ENCODE data around the gene INSRR. TPM values are rescaled to one million over a fixed set of nuclear protein-coding genes. Genes with fewer than 3 reads are reported as not detected.

Gene INSRR
- total RNA-seq, 2 donors from 2014 or later: 0.05 to 0.12 TPM

- ATAC-seq (no peak), DNase-seq (no peak)
- intact Hi-C loops (cut with DNase I): no loop called here
Observed at GRCh38 chr1:156840186-156840897, 18.6 kb downstream of the INSRR start.

GRCh38 chr1:156839426-156840109 is 19.3 kb downstream of the INSRR start:
- DNase-seq (no peak), ATAC-seq (no peak)
- intact Hi-C loops (cut with DNase I): loop anchor here in 1 of 2 donors (5.0 kb wide), 1 partner anchor 53 kb away; the partner anchor contains the start of gene PEAR1

- intact Hi-C loops (cut with DNase I): loop anchor here in 1 of 2 donors (5.0 kb wide), 1 partner anchor 53 kb away; the partner anchor contains the start of gene PEAR1
- no peak for DNase-seq
- ATAC-seq: peak; percentile 34 to 46
Observed at GRCh38 chr1:156838972-156839371, 19.9 kb downstream of the INSRR start.

- ATAC-seq (no peak), DNase-seq (no peak)
- intact Hi-C loops (cut with DNase I): loop anchor here in 1 of 2 donors (5.0 kb wide), 1 partner anchor 55 kb away; the partner anchor contains the start of gene PEAR1
Observed at GRCh38 chr1:156836892-156837291, 22.0 kb downstream of the INSRR start.

- intact Hi-C loops (cut with DNase I): loop anchor here in 1 of 2 donors (5.0 kb wide), 1 partner anchor 56 kb away; the partner anchor contains the start of gene PEAR1
- ATAC-seq: no peak
- no peak for DNase-seq
Observed at GRCh38 chr1:156836041-156836654, 22.8 kb downstream of the INSRR start.

- DNase-seq: no peak
- intact Hi-C loops (cut with DNase I): no loop called here
Observed at GRCh38 chr1:156834322-156834721, 24.6 kb downstream of the INSRR start.

GRCh38 chr1:156833603-156834002 is 25.3 kb downstream of the INSRR start:
- ATAC-seq: no peak
- intact Hi-C loops (cut with DNase I): no loop called here
- DNase-seq: no peak

More at GRCh38 chr1:156834322-156834721, 24.6 kb downstream of the INSRR start:
- ATAC-seq: no peak

- intact Hi-C loops (cut with DNase I): no loop called here
- DNase-seq (no peak), ATAC-seq (no peak)
Observed at GRCh38 chr1:156832434-156832833, 26.5 kb downstream of the INSRR start.

- intact Hi-C loops (cut with DNase I): no loop called here
- DNase-seq: no peak
- no peak for ATAC-seq
Observed at GRCh38 chr1:156828400-156829124, 30.4 kb downstream of the INSRR start.

- ATAC-seq: peak in 1 of 2 donors; percentile 71
- intact Hi-C loops (cut with DNase I): no loop called here
- DNase-seq: no peak
Observed at GRCh38 chr1:156826630-156827029, 32.3 kb downstream of the INSRR start.

GRCh38 chr1:156823210-156823790 is 35.6 kb downstream of the INSRR start:
- no peak for ATAC-seq
- no peak for DNase-seq
- intact Hi-C loops (cut with DNase I): no loop called here

GRCh38 chr1:156822680-156823079 is 36.2 kb downstream of the INSRR start:
- intact Hi-C loops (cut with DNase I): no loop called here
- no peak for DNase-seq
- ATAC-seq: no peak

- peak in 1 of 2 donors; percentile 20 for ATAC-seq
- DNase-seq: no peak
- intact Hi-C loops (cut with DNase I): no loop called here
Observed at GRCh38 chr1:156821801-156822200, 37.1 kb downstream of the INSRR start.

- intact Hi-C loops (cut with DNase I): no loop called here
- DNase-seq (peak; percentile 71), ATAC-seq (peak; percentile 46 to 62)
Observed at GRCh38 chr1:156816561-156817328, 42.2 kb downstream of the INSRR start, which contains the start of gene SH2D2A. Gene SH2D2A, minus strand, starts transcription at chr1:156816848. Its CDS starts 140 bp downstream, at chr1:156816708.

- ATAC-seq (no peak), DNase-seq (no peak)
- intact Hi-C loops (cut with DNase I): no loop called here
Observed at GRCh38 chr1:156815961-156816422, 42.9 kb downstream of the INSRR start.

- ATAC-seq (peak; percentile 78 to 83), DNase-seq (peak; percentile 73)
- intact Hi-C loops (cut with DNase I): no loop called here
Observed at GRCh38 chr1:156815307-156815826, 43.5 kb downstream of the INSRR start.

- ATAC-seq (peak in 1 of 2 donors; percentile 26), DNase-seq (peak; percentile 34)
- intact Hi-C loops (cut with DNase I): no loop called here
Observed at GRCh38 chr1:156814571-156815260, 44.2 kb downstream of the INSRR start.

All from left cardiac atrium (tissue), 4 donors.